Heart left ventricle (tissue), 16 donors: ENCODE results near the gene WDR5. TPM values are rescaled to one million over a fixed set of nuclear protein-coding genes. Genes with fewer than 3 reads are reported as not detected.

Experiments used
- ATAC-seq, 4 donors: fragments of 200-7000 bp; cut with Tn5 transposase; one replicate each; pipeline ENCODE4 v1.9.1; 2020 to 2022; ENCODE audit warnings: moderate library complexity in 4 of 4, mild to moderate bottlenecking in 3 of 4, moderate number of reproducible peaks in 1 of 4
- DNase-seq, 5 donors: peaks; one replicate each; pipeline ENCODE4 v3.0.0-alpha.2; 2020
- H3K27ac ChIP-seq, 12 donors: fragments of 200-600 bp; sonication (generic) in 4 of 12; one replicate each; pipeline versions ENCODE4 v1.5.0 to v1.8.0; 2016 to 2022; ENCODE audit warnings: mild to moderate bottlenecking in 2 of 12
- H3K27me3 ChIP-seq, 9 donors: fragments of 200-600 bp; sonication (generic) in 2 of 9; one replicate each; pipeline versions ENCODE4 v1.5.1 to v1.8.0; 2016 to 2022; ENCODE audit warnings: mild to moderate bottlenecking in 3 of 9
- H3K36me3 ChIP-seq, 9 donors: fragments of 200-600 bp; sonication (generic) in 2 of 9; one replicate each; pipeline versions ENCODE4 v1.5.0 to v1.8.0; 2018 to 2022; ENCODE audit warnings: mild to moderate bottlenecking in 2 of 9
- H3K4me1 ChIP-seq, 12 donors: fragments of 200-600 bp; sonication (generic) in 4 of 12; one replicate each; pipeline versions ENCODE4 v1.5.0 to v1.8.0; 2016 to 2022; ENCODE audit warnings: mild to moderate bottlenecking in 3 of 12
- H3K4me3 ChIP-seq, 12 donors: fragments of 200-600 bp; sonication (generic) in 4 of 12; one replicate each; pipeline versions ENCODE4 v1.5.0 to v1.8.0; 2017 to 2022; ENCODE audit warnings: mild to moderate bottlenecking in 9 of 12, moderate library complexity in 4 of 12
- H3K9me3 ChIP-seq, 12 donors: fragments of 200-600 bp; sonication (generic) in 4 of 12; one replicate each; pipeline versions ENCODE4 v1.5.0 to v1.8.0; 2016 to 2022; ENCODE audit warnings: mild to moderate bottlenecking in 1 of 12
- POLR2A ChIP-seq, 2 donors: fragments of 450-650 bp; IDR thresholded peaks; one replicate each; pipeline ENCODE4 v1.6.1; 2017; ENCODE audit warnings: antibody characterized with exemption in 2 of 2, mild to moderate bottlenecking in 2 of 2, moderate library complexity in 2 of 2
- WGBS, 4 donors: extraction: QIAGEN DNeasy Blood & Tissue Kit in 2 of 4; methylation state at CpG; one replicate each; pipeline versions ENCODE4 v1.1.5 to v1.1.7; 2013 to 2018; 5-methylcytosine and 5-hydroxymethylcytosine counted together
- intact Hi-C, 10 donors: fragments of 100-400 bp; cut with DNase I; formaldehyde crosslinking; loops; one replicate each; pipeline versions ENCODE4 v1.11.1 to v1.14.2; 2022
- polyA plus RNA-seq, 2 donors: library from polyadenylated mRNA; stranded (reverse); fragments of 200-250 nt; gene quantifications; one replicate each; pipeline ENCODE4 v1.2.3, GENCODE V29; 2013
- total RNA-seq, 9 donors: library from RNA; depleted of rRNA in 2 of 9; stranded (reverse); fragments of >200 nt in 2 of 9; fragmentation: NEBNext Ultra II Directional in 3 of 9; extraction: Animal tissue kit (Norgen Biotek cat#: 25700) in 3 of 9; gene quantifications; one replicate each; pipeline versions ENCODE4 v1.1.0 to v1.2.4, GENCODE V29; 2016 to 2023
- TF ChIP-seq, protein P1 (sequence below), 12 donors: fragments of 200-600 bp; sonication (generic) in 4 of 12; IDR thresholded peaks; one replicate each; pipeline versions ENCODE4 v1.5.0 to v1.8.0; 2018 to 2022; ENCODE audit warnings: antibody characterized with exemption in 12 of 12, mild to moderate bottlenecking in 5 of 12
- donor health status: ischemic (EF 13 %, LVEDD 7.1; RV severe dilation, severe dysfunction).
- donor health status: healthy with polysubstance abuse.
- donor health status: DM: no; HTN: yes; CAD: no.
- donor health status: DM: no; HTN: no; CAD: no.
- donor health status: ischemic (EF 25% LVEDD 6.9; RV normal size, moderate dysfunction).
- donor health status: ischemic (EF 25% LVEDD 5.7; RV mildly dilated, moderate dysfunction).
- donor health status: healthy.
- donor health status: DM: yes; HTN: yes; CAD: no.
- donor health status: ischemic (EF 35%, LVEDD 5.7; RV mildly dilated, moderate dysfunction).
- donor health status: nonischemic (EF 11% LVEDD 7.7; RV severe dilation, severe dysfunction).
- donor health status: DM: yes; HTN: yes; CAD: no.
- donor health status: PGD.
- donor health status: ischemic (EF 29% LVEDD 5.4; RV normal size, mild dysfunction).
- donor health status: nonischemic (EF 23%, LVEDD 6.1; RV moderate dilation, normal function).

The WDR5 gene
- total and polyA plus RNA-seq, 11 donors: 12.9 to 24.7 (median 17.2) TPM

- TF ChIP-seq, protein P1, sequence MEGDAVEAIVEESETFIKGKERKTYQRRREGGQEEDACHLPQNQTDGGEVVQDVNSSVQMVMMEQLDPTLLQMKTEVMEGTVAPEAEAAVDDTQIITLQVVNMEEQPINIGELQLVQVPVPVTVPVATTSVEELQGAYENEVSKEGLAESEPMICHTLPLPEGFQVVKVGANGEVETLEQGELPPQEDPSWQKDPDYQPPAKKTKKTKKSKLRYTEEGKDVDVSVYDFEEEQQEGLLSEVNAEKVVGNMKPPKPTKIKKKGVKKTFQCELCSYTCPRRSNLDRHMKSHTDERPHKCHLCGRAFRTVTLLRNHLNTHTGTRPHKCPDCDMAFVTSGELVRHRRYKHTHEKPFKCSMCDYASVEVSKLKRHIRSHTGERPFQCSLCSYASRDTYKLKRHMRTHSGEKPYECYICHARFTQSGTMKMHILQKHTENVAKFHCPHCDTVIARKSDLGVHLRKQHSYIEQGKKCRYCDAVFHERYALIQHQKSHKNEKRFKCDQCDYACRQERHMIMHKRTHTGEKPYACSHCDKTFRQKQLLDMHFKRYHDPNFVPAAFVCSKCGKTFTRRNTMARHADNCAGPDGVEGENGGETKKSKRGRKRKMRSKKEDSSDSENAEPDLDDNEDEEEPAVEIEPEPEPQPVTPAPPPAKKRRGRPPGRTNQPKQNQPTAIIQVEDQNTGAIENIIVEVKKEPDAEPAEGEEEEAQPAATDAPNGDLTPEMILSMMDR (IDR thresholded peaks at IDR 0.05): no peak
- TF ChIP-seq POLR2A (IDR thresholded peaks at IDR 0.05): no peak
- no peak overlapping the region for H3K4me3 ChIP-seq
- no peaks in the 10 kb centered on the region for H3K27me3 ChIP-seq
- H3K4me1 ChIP-seq: peaks cover 0 to 9% (median 5%) of the 10 kb centered on the region in 12 donors
- no peaks in the 10 kb centered on the region for H3K9me3 ChIP-seq
- H3K36me3 ChIP-seq: peaks cover 0 to 68% (median 59%) of the 10 kb centered on the region in 9 donors
- no peak overlapping the region for H3K27ac ChIP-seq
- DNase-seq: no peak
- 87 to 91% (median 90%) methylated on average over 17 of the region's 17 CpGs for WGBS, 4 donors
- ATAC-seq: no peak
- intact Hi-C loops: no loop called here
Measured at GRCh38 chr9:134158242-134158641, 22.4 kb downstream of the WDR5 start.

GRCh38 chr9:134158753-134159392, 23.0 kb downstream of the WDR5 start:
- Histone ChIP-seq H3K4me1 (peaks cover 0 to 14% (median 7%) of the 10 kb centered on the region in 12 donors), H3K27ac (no peak overlapping the region), H3K36me3 (peaks cover 0 to 62% (median 53%) of the 10 kb centered on the region in 9 donors), H3K27me3 (no peaks in the 10 kb centered on the region), H3K4me3 (no peak overlapping the region), H3K9me3 (no peaks in the 10 kb centered on the region)
- intact Hi-C loops: no loop called here
- ATAC-seq (no peak), DNase-seq (no peak)
- TF ChIP-seq, protein P1 (IDR thresholded peaks at IDR 0.05): no peak
- no peak for TF ChIP-seq POLR2A (IDR thresholded peaks at IDR 0.05)
- WGBS, 4 donors: 91 to 95% (median 93%) methylated on average over 8 to 20 of the region's 20 CpGs

GRCh38 chr9:134159566-134160245, 23.8 kb downstream of the WDR5 start:
- no peak overlapping the region for H3K27ac ChIP-seq
- DNase-seq: no peak
- H3K4me1 ChIP-seq: peaks cover 0 to 16% (median 7%) of the 10 kb centered on the region in 12 donors
- peaks cover 0 to 53% (median 46%) of the 10 kb centered on the region in 9 donors for H3K36me3 ChIP-seq
- 87 to 95% (median 91%) methylated on average over 20 of the region's 20 CpGs for WGBS, 4 donors
- no peak overlapping the region for H3K4me3 ChIP-seq
- H3K27me3 ChIP-seq: no peaks in the 10 kb centered on the region
- H3K9me3 ChIP-seq: no peaks in the 10 kb centered on the region
- no peak for ATAC-seq
- TF ChIP-seq POLR2A (IDR thresholded peaks at IDR 0.05): no peak
- TF ChIP-seq, protein P1 (IDR thresholded peaks at IDR 0.05): no peak
- intact Hi-C loops: loop anchor here in 1 of 10 donors (10.0 kb wide), 1 partner anchor 485 kb away; the partner anchor contains the start of gene COL5A1

- H3K9me3 ChIP-seq: no peaks in the 10 kb centered on the region
- ATAC-seq (no peak), DNase-seq (no peak)
- H3K27me3 ChIP-seq: no peaks in the 10 kb centered on the region
- intact Hi-C loops: loop anchor here in 1 of 10 donors (10.0 kb wide), 1 partner anchor 483 kb away; the partner anchor contains the start of gene COL5A1
- H3K4me3 ChIP-seq: no peak overlapping the region
- no peak overlapping the region for H3K27ac ChIP-seq
- peaks cover 0 to 34% (median 26%) of the 10 kb centered on the region in 9 donors for H3K36me3 ChIP-seq
- peaks cover 0 to 16% (median 7%) of the 10 kb centered on the region in 12 donors for H3K4me1 ChIP-seq
- TF ChIP-seq, protein P1 (IDR thresholded peaks at IDR 0.05): no peak
- no peak for TF ChIP-seq POLR2A (IDR thresholded peaks at IDR 0.05)
- WGBS, 4 donors: 85 to 89% (median 88%) methylated on average over 14 of the region's 14 CpGs
Measured at GRCh38 chr9:134161647-134162046, 25.8 kb downstream of the WDR5 start.
